ENCODE measurements around the gene TPX2. TPM values are rescaled to one million over a fixed set of nuclear protein-coding genes. Genes with fewer than 3 reads are reported as not detected.
"Not testable (repeated sequence)": the region's sequence is repeated elsewhere in the genome, so short reads cannot be mapped to it uniquely, and the experiment has no call there.

The TPX2 gene
- total RNA-seq, 1 experiment from 2014 or later: 123 TPM

DNA sequence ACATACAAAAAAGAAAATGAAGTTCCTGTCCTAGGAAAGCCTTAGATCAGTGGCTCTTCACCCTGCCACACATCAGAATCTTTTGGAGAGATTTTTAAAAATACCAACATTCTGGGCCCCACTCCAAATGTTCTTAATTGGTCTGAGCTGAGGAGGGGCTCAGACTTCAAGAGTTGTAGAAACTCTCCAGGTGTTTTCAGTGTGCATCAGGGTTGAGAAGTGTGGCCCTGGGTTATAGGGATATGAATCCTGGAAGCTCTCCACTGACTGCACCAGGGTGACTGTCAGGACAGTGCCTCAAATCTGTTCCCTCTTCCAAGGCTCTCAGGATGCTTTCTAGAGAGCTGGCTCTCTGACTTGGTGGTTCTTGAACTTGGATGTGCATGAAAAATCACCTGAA, 74.5 kb downstream of the TPX2 start:
- Histone ChIP-seq H3K9me3 (no peaks in the 10 kb centered on the region), H3K36me3 (peaks cover 19% of the 10 kb centered on the region), H3K27me3 (no peaks in the 10 kb centered on the region), H3K4me3 (no peak overlapping the region)
- DNase-seq: no peak

- not testable (repeated sequence) for H3K27me3 ChIP-seq, DNase-seq, H3K4me3 ChIP-seq, H3K9me3 ChIP-seq
- H3K36me3 ChIP-seq: peaks cover 14% of the 10 kb centered on the region
Observed at GRCh38 chr20:31814142-31814541, 75.1 kb downstream of the TPX2 start.

GRCh38 chr20:31815408-31816188, 76.5 kb downstream of the TPX2 start:
- no peak overlapping the region for H3K4me3 ChIP-seq
- H3K36me3 ChIP-seq: peaks cover 8% of the 10 kb centered on the region
- H3K9me3 ChIP-seq: no peaks in the 10 kb centered on the region
- H3K27me3 ChIP-seq: no peaks in the 10 kb centered on the region
- DNase-seq: peak; percentile 63

- no peaks in the 10 kb centered on the region for H3K9me3 ChIP-seq
- no peak overlapping the region for H3K4me3 ChIP-seq
- peaks cover 3% of the 10 kb centered on the region for H3K36me3 ChIP-seq
- DNase-seq: no peak
- no peaks in the 10 kb centered on the region for H3K27me3 ChIP-seq
Observed at GRCh38 chr20:31816221-31816620, 77.1 kb downstream of the TPX2 start.

- H3K36me3 ChIP-seq: no peaks in the 10 kb centered on the region
- no peak for DNase-seq
- H3K4me3 ChIP-seq: no peak overlapping the region
- no peaks in the 10 kb centered on the region for H3K9me3 ChIP-seq
- H3K27me3 ChIP-seq: no peaks in the 10 kb centered on the region
Observed at GRCh38 chr20:31817461-31817860, 78.4 kb downstream of the TPX2 start.

GRCh38 chr20:31818376-31818908, 79.4 kb downstream of the TPX2 start:
- Histone ChIP-seq H3K4me3 (no peak overlapping the region), H3K36me3 (no peaks in the 10 kb centered on the region), H3K9me3 (no peaks in the 10 kb centered on the region), H3K27me3 (no peaks in the 10 kb centered on the region)
- DNase-seq: no peak

- no peak for DNase-seq
- Histone ChIP-seq H3K4me3 (no peak within 1 kb of the TSS), H3K9me3 (no peaks in the 10 kb centered on the region), H3K27me3 (no peaks in the 10 kb centered on the region), H3K36me3 (no peaks in the 10 kb centered on the region)
Observed at GRCh38 chr20:31819083-31819784, 80.1 kb downstream of the TPX2 start, which contains the start of gene MYLK2. TSS of gene MYLK2 (plus strand) at chr20:31819356. CDS start at chr20:31819581, 225 bp downstream.

DNA sequence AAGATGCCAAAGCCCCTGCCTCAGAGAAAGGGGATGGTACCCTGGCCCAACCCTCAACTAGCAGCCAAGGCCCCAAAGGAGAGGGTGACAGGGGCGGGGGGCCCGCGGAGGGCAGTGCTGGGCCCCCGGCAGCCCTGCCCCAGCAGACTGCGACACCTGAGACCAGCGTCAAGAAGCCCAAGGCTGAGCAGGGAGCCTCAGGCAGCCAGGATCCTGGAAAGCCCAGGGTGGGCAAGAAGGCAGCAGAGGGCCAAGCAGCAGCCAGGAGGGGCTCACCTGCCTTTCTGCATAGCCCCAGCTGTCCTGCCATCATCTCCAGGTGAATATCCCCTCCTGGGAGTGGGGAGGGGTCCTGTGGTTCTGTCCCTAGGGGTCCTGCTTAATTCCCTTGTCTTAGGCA, 81.1 kb downstream of the TPX2 start:
- Histone ChIP-seq H3K9me3 (no peaks in the 10 kb centered on the region), H3K27me3 (no peaks in the 10 kb centered on the region), H3K4me3 (no peak overlapping the region), H3K36me3 (no peaks in the 10 kb centered on the region)
- no peak for DNase-seq

DNA sequence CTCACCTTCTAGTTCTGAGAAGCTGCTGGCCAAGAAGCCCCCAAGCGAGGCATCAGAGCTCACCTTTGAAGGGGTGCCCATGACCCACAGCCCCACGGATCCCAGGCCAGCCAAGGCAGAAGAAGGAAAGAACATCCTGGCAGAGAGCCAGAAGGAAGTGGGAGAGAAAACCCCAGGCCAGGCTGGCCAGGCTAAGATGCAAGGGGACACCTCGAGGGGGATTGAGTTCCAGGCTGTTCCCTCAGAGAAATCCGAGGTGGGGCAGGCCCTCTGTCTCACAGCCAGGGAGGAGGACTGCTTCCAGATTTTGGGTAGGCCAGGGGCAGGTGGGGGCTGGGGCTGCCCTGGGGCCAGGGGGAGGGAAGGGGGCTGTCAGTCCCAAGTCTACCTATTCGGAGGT, 82.3 kb downstream of the TPX2 start:
- H3K4me3 ChIP-seq: no peak overlapping the region
- no peaks in the 10 kb centered on the region for H3K27me3 ChIP-seq
- no peak for DNase-seq
- H3K9me3 ChIP-seq: no peaks in the 10 kb centered on the region
- H3K36me3 ChIP-seq: no peaks in the 10 kb centered on the region

DNA sequence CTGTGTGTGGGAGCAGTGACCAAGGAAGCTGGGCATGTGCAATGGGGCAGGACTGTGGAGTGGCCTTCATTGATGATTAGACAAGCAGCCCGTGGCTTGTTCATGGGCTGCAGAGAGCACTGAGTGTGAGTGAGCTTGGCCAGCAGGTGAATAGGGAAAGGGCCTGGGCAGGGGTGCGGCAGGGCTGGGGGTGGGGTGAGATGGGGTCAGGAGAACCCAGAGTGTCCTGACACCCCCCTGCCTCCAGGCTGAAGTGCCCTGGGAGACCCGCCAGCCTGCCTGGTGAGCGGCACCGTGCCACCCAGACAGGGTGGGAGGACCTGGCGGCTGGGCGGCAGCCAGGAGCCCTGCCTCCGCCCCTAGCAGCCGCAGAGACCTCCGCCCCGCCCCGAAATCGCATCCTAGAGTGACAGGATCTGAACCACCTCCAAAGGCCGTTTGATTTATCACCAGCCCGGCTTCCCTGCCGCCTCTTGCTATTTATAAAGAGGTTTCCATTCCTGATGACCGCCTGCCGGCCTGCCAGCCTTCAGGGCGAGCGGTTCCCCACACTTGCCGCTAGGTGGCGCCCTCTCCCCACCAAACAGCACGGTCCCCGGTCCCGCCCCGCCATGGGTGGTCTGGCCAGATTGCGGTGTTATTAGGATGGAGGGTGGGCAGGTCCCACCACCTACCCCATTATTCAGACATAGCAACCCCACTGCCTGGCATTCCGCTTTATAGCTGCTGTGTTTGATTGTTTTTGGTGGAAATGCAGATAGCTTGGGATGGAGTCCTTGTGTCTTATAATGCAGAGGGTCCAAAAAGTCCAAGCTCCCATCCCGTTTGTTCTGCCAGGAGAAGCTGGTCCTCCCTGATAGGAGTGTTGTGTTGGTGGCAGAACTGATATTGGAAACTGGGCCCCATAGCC, 83.6 kb downstream of the TPX2 start:
- H3K9me3 ChIP-seq: no peaks in the 10 kb centered on the region
- H3K4me3 ChIP-seq: no peak overlapping the region
- H3K36me3 ChIP-seq: no peaks in the 10 kb centered on the region
- peak; percentile 47 for DNase-seq
- no peaks in the 10 kb centered on the region for H3K27me3 ChIP-seq

- DNase-seq: no peak
- H3K36me3 ChIP-seq: no peaks in the 10 kb centered on the region
- H3K9me3 ChIP-seq: no peaks in the 10 kb centered on the region
- no peaks in the 10 kb centered on the region for H3K27me3 ChIP-seq
- no peak overlapping the region for H3K4me3 ChIP-seq
Observed at GRCh38 chr20:31823360-31824124, 84.5 kb downstream of the TPX2 start.

DNA sequence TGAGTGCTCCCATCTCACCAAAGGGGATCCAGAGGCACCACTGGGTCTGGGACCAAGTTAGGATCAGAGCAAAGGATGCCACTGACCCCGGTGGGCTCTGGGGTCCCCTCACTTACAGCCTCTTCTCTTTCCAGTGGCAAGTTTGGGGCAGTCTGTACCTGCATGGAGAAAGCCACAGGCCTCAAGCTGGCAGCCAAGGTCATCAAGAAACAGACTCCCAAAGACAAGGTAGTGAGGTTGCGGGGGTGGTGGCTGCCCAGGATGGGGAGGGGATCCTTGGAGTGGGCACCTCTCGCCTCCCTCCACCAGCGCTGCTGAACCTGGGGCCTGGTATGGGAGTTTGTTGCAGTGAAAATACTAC, 85.0 kb downstream of the TPX2 start:
- Histone ChIP-seq H3K36me3 (no peaks in the 10 kb centered on the region), H3K27me3 (no peaks in the 10 kb centered on the region), H3K4me3 (no peak overlapping the region), H3K9me3 (no peaks in the 10 kb centered on the region)
- no peak for DNase-seq

DNA sequence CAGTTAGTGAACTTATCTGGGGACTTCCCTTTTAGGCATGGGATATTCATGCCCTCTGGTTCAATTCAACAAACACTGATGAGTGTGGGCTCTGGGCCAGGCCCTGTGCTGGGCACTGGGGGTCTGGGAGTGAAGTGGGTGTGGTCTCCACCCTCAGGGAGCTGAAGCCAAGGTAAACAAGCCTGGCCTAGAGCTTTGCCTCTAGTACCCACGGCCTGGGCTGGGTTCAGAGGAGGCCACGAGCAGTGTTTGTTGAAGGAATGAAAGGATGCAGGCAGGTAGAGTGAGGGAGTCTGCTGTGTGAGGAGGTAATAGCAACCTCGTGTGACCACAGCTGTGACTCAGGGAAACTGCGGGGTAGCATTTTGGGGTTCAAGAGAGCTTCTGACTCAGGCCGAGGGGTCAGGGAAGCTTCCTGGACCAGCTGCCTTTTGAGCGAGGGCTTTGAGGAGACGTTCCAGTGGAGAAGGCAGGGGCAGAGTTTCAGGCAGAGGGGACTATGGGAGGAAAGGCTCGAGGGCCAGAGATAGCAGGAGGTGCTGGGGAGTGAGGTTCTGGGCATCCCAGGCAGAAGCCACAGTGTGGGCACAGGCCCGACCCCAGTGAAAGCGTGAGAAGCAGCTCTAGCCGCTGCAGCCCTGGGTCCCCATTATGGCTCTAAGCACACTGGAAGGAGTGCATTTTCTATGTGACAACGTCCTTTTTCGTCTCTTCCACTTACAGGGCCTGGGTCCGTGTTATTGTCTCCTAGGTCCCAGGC, 85.6 kb downstream of the TPX2 start:
- H3K36me3 ChIP-seq: no peaks in the 10 kb centered on the region
- no peaks in the 10 kb centered on the region for H3K9me3 ChIP-seq
- H3K4me3 ChIP-seq: no peak overlapping the region
- DNase-seq: no peak
- H3K27me3 ChIP-seq: no peaks in the 10 kb centered on the region

- no peaks in the 10 kb centered on the region for H3K9me3 ChIP-seq
- no peak for DNase-seq
- no peaks in the 10 kb centered on the region for H3K27me3 ChIP-seq
- no peak overlapping the region for H3K4me3 ChIP-seq
- no peaks in the 10 kb centered on the region for H3K36me3 ChIP-seq
Observed at GRCh38 chr20:31826074-31826473, 87.0 kb downstream of the TPX2 start.

- DNase-seq: no peak
- H3K9me3 ChIP-seq: no peaks in the 10 kb centered on the region
- no peaks in the 10 kb centered on the region for H3K36me3 ChIP-seq
- H3K27me3 ChIP-seq: no peaks in the 10 kb centered on the region
- no peak overlapping the region for H3K4me3 ChIP-seq
Observed at GRCh38 chr20:31827059-31827458, 88.0 kb downstream of the TPX2 start.

GRCh38 chr20:31828016-31828415, 88.9 kb downstream of the TPX2 start:
- DNase-seq, H3K27me3 ChIP-seq, H3K4me3 ChIP-seq, H3K9me3 ChIP-seq, H3K36me3 ChIP-seq: not testable (repeated sequence)

All from MG63 (cell line).